ENCODE data around the gene RREB1. TPM values are rescaled to one million over a fixed set of nuclear protein-coding genes. Genes with fewer than 3 reads are reported as not detected.

RREB1 gene
- total RNA-seq, 1 experiment from 2014 or later = 30.7 TPM

GRCh38 chr6:7251646-7252260 lies 144.0 kb downstream of the RREB1 start:
- no TSS peak for BruUV-seq (replicated peaks)
- H3K9me3 ChIP-seq (ENCODE audit: control insufficient read depth, insufficient read depth, low read depth, low read length) = no peaks in the 10 kb centered on the region; the same call in 1 of the 2 replicates
- no peaks in the 10 kb centered on the region for H3K27me3 ChIP-seq (ENCODE audit: control insufficient read depth, insufficient read depth, low read length)
- no peak overlapping the region for H3K27ac ChIP-seq (ENCODE audit: low read length)
- no peak for ATAC-seq
- peaks cover 2% of the 10 kb centered on the region; the same call in 1 of the 2 replicates for H3K36me3 ChIP-seq (ENCODE audit: control insufficient read depth, insufficient read depth, low read length)
- ChIA-PET POLR2A (interaction anchor here (0.7 kb wide), 1 partner anchor 349 kb away, joined by 3 read pairs; no protein-coding TSS in a partner anchor), CTCF (interaction anchor here (0.6 to 0.7 kb wide), 2 partner anchors 17 to 178 kb away, joined by 3 to 5 read pairs; no protein-coding TSS in a partner anchor)
- no peak overlapping the region for H3K4me3 ChIP-seq (ENCODE audit: low read depth in 2 of 2, low read length in 2 of 2)
- TF ChIP-seq TCF7L2 (IDR thresholded peaks at IDR 0.05; ENCODE audit: low read depth, low read length) (no peak), SIN3A (IDR thresholded peaks at IDR 0.05; ENCODE audit: borderline replicate concordance, insufficient read depth, low read depth, low read length) (no peak), POLR2AphosphoS5 (IDR thresholded peaks at IDR 0.05; ENCODE audit: low read depth, low read length) (no peak)
- TF ChIP-seq, protein P1, sequence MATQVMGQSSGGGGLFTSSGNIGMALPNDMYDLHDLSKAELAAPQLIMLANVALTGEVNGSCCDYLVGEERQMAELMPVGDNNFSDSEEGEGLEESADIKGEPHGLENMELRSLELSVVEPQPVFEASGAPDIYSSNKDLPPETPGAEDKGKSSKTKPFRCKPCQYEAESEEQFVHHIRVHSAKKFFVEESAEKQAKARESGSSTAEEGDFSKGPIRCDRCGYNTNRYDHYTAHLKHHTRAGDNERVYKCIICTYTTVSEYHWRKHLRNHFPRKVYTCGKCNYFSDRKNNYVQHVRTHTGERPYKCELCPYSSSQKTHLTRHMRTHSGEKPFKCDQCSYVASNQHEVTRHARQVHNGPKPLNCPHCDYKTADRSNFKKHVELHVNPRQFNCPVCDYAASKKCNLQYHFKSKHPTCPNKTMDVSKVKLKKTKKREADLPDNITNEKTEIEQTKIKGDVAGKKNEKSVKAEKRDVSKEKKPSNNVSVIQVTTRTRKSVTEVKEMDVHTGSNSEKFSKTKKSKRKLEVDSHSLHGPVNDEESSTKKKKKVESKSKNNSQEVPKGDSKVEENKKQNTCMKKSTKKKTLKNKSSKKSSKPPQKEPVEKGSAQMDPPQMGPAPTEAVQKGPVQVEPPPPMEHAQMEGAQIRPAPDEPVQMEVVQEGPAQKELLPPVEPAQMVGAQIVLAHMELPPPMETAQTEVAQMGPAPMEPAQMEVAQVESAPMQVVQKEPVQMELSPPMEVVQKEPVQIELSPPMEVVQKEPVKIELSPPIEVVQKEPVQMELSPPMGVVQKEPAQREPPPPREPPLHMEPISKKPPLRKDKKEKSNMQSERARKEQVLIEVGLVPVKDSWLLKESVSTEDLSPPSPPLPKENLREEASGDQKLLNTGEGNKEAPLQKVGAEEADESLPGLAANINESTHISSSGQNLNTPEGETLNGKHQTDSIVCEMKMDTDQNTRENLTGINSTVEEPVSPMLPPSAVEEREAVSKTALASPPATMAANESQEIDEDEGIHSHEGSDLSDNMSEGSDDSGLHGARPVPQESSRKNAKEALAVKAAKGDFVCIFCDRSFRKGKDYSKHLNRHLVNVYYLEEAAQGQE (IDR thresholded peaks at IDR 0.05; ENCODE audit: insufficient read depth in 1 of 2, low read depth in 2 of 2, low read length in 1 of 2) = no peak
- TF ChIP-seq, protein P2, sequence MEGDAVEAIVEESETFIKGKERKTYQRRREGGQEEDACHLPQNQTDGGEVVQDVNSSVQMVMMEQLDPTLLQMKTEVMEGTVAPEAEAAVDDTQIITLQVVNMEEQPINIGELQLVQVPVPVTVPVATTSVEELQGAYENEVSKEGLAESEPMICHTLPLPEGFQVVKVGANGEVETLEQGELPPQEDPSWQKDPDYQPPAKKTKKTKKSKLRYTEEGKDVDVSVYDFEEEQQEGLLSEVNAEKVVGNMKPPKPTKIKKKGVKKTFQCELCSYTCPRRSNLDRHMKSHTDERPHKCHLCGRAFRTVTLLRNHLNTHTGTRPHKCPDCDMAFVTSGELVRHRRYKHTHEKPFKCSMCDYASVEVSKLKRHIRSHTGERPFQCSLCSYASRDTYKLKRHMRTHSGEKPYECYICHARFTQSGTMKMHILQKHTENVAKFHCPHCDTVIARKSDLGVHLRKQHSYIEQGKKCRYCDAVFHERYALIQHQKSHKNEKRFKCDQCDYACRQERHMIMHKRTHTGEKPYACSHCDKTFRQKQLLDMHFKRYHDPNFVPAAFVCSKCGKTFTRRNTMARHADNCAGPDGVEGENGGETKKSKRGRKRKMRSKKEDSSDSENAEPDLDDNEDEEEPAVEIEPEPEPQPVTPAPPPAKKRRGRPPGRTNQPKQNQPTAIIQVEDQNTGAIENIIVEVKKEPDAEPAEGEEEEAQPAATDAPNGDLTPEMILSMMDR (IDR thresholded peaks at IDR 0.05) = no peak
- H3K4me1 ChIP-seq (ENCODE audit: control insufficient read depth, insufficient read depth, low read length) = no peaks in the 10 kb centered on the region
- DNase-seq (ENCODE audit: low read depth, low spot score) = no peak
- in situ Hi-C loops (cut with HindIII; ENCODE audit: low pct_unique_long_range_greater_than_20kb, low sequenced_read_pairs) = no loop called here
- intact Hi-C loops (cut with micrococcal nuclease; ENCODE audit: unreplicated experiment) = no loop called here

GRCh38 chr6:7252390-7252789 lies 144.6 kb downstream of the RREB1 start:
- H3K9me3 ChIP-seq (ENCODE audit: control insufficient read depth, insufficient read depth, low read depth, low read length) = no peaks in the 10 kb centered on the region; the same call in 1 of the 2 replicates
- TF ChIP-seq TCF7L2 (IDR thresholded peaks at IDR 0.05; ENCODE audit: low read depth, low read length) (no peak), POLR2AphosphoS5 (IDR thresholded peaks at IDR 0.05; ENCODE audit: low read depth, low read length) (no peak)
- TF ChIP-seq, protein P1 (IDR thresholded peaks at IDR 0.05; ENCODE audit: insufficient read depth in 1 of 2, low read depth in 2 of 2, low read length in 1 of 2) = no peak
- DNase-seq (ENCODE audit: low read depth, low spot score) (no peak), ATAC-seq (no peak)
- POLR2A ChIA-PET = interaction anchor here (0.7 kb wide), 1 partner anchor 350 kb away, joined by 3 read pairs; no protein-coding TSS in a partner anchor
- H3K4me1 ChIP-seq (ENCODE audit: control insufficient read depth, insufficient read depth, low read length) = no peaks in the 10 kb centered on the region
- no peak overlapping the region for H3K27ac ChIP-seq (ENCODE audit: low read length)
- H3K36me3 ChIP-seq (ENCODE audit: control insufficient read depth, insufficient read depth, low read length) = peaks cover 2% of the 10 kb centered on the region; the same call in 1 of the 2 replicates
- in situ Hi-C loops (cut with HindIII; ENCODE audit: low pct_unique_long_range_greater_than_20kb, low sequenced_read_pairs) = no loop called here
- intact Hi-C loops (cut with micrococcal nuclease; ENCODE audit: unreplicated experiment) = no loop called here
- H3K27me3 ChIP-seq (ENCODE audit: control insufficient read depth, insufficient read depth, low read length) = no peaks in the 10 kb centered on the region
- CTCF ChIA-PET = interaction anchor here (0.6 kb wide), 1 partner anchor 178 kb away, joined by 3 read pairs; no protein-coding TSS in a partner anchor
- BruUV-seq (replicated peaks) = no TSS peak
- no peak overlapping the region for H3K4me3 ChIP-seq (ENCODE audit: low read depth in 2 of 2, low read length in 2 of 2)
